ENCODE data around the gene OR5M10.
"Not testable (repeated sequence)": the region's sequence is repeated elsewhere in the genome, so short reads cannot be mapped to it uniquely, and the experiment has no call there.

Gene OR5M10

GRCh38 chr11:56577621-56578020 lies at the start of gene OR5M10:
Gene OR5M10, minus strand, starts transcription at chr11:56577721. Its CDS starts 0 bp downstream, at chr11:56577721.
- DNase-seq (ENCODE audit: extremely low spot score), result no peak
- ChIA-PET POLR2A (no interaction called here), CTCF (no interaction called here)
- TF ChIP-seq FOXK2 (IDR thresholded peaks at IDR 0.05) (no peak), ARNT (IDR thresholded peaks at IDR 0.05) (no peak), FOXM1 (IDR thresholded peaks at IDR 0.05; ENCODE audit: borderline replicate concordance) (no peak), TARDBP (IDR thresholded peaks at IDR 0.05) (no peak), CTBP1 (IDR thresholded peaks at IDR 0.05; ENCODE audit: borderline replicate concordance) (no peak), HDGF (IDR thresholded peaks at IDR 0.05; ENCODE audit: borderline replicate concordance) (no peak), LEF1 (IDR thresholded peaks at IDR 0.05; ENCODE audit: borderline replicate concordance) (no peak), FOXA1 (IDR thresholded peaks at IDR 0.05) (no peak), L3MBTL2 (conservative IDR thresholded peaks at IDR 0.05) (no peak)
- TF ChIP-seq, protein P1, sequence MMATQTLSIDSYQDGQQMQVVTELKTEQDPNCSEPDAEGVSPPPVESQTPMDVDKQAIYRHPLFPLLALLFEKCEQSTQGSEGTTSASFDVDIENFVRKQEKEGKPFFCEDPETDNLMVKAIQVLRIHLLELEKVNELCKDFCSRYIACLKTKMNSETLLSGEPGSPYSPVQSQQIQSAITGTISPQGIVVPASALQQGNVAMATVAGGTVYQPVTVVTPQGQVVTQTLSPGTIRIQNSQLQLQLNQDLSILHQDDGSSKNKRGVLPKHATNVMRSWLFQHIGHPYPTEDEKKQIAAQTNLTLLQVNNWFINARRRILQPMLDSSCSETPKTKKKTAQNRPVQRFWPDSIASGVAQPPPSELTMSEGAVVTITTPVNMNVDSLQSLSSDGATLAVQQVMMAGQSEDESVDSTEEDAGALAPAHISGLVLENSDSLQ (IDR thresholded peaks at IDR 0.05), result no peak

GRCh38 chr11:56625946-56626345 lies 48.4 kb upstream of the OR5M10 start:
- DNase-seq (ENCODE audit: extremely low spot score), result no peak
- ChIA-PET CTCF (no interaction called here), POLR2A (no interaction called here)
- no peak for TF ChIP-seq BHLHE40 (IDR thresholded peaks at IDR 0.05; ENCODE audit: borderline replicate concordance)
- no peak for TF ChIP-seq ARNT (IDR thresholded peaks at IDR 0.05)
- no peak for TF ChIP-seq TARDBP (IDR thresholded peaks at IDR 0.05)
- no peak for TF ChIP-seq FOXK2 (IDR thresholded peaks at IDR 0.05)
- TF ChIP-seq CTBP1 (IDR thresholded peaks at IDR 0.05; ENCODE audit: borderline replicate concordance), result no peak
- no peak for TF ChIP-seq LEF1 (IDR thresholded peaks at IDR 0.05; ENCODE audit: borderline replicate concordance)
- TF ChIP-seq SUZ12 (IDR thresholded peaks at IDR 0.05), result no peak
- TF ChIP-seq L3MBTL2 (conservative IDR thresholded peaks at IDR 0.05), result no peak
- no peak for TF ChIP-seq ELF4 (IDR thresholded peaks at IDR 0.05)
- TF ChIP-seq, protein P1 (IDR thresholded peaks at IDR 0.05), result no peak
- no peak for TF ChIP-seq FOXA1 (IDR thresholded peaks at IDR 0.05)

DNA sequence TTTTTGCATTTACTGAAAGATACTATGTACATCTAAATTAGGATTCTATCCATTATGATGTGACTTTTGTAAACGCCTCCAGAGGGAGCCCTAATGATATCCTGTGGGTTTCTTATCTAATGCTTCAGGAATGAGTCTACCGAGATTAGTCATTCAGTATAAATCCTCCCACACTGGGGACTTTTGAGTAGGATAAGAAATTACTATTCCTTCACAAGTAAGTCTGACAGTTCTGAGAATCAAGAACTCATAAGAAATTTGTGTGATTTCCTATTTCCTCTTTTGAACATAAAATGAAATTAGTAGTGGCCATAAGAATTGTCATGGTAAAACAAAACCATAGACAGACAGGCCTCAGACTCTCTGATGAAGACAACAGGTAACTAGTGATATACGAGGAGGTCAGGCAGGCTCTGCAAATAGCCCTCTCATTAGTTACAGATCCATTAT lies 47.2 kb upstream of the OR5M10 start:
- peak; percentile 4 for DNase-seq (ENCODE audit: extremely low spot score)

GRCh38 chr11:56611174-56611573 lies 33.7 kb upstream of the OR5M10 start:
- TF ChIP-seq CTBP1 (IDR thresholded peaks at IDR 0.05; ENCODE audit: borderline replicate concordance) (no peak), BHLHE40 (IDR thresholded peaks at IDR 0.05; ENCODE audit: borderline replicate concordance) (no peak), SP1 (IDR thresholded peaks at IDR 0.05) (no peak), HDGF (IDR thresholded peaks at IDR 0.05; ENCODE audit: borderline replicate concordance) (no peak), FOXM1 (IDR thresholded peaks at IDR 0.05; ENCODE audit: borderline replicate concordance) (no peak), FOXK2 (IDR thresholded peaks at IDR 0.05) (no peak), NFRKB (IDR thresholded peaks at IDR 0.05) (no peak), SUZ12 (IDR thresholded peaks at IDR 0.05) (no peak), FOXA1 (IDR thresholded peaks at IDR 0.05) (no peak), TARDBP (IDR thresholded peaks at IDR 0.05) (no peak)
- TF ChIP-seq, protein P1 (IDR thresholded peaks at IDR 0.05), result no peak
- DNase-seq (ENCODE audit: extremely low spot score), result no peak
- ChIA-PET CTCF (no interaction called here), POLR2A (no interaction called here)

More for the DNA sequence above, 47.2 kb upstream of the OR5M10 start:
- TF ChIP-seq TARDBP (IDR thresholded peaks at IDR 0.05) (no peak), NFRKB (IDR thresholded peaks at IDR 0.05) (no peak), FOXK2 (IDR thresholded peaks at IDR 0.05) (no peak), ZNF384 (IDR thresholded peaks at IDR 0.05) (no peak), LEF1 (IDR thresholded peaks at IDR 0.05; ENCODE audit: borderline replicate concordance) (no peak), ELF4 (IDR thresholded peaks at IDR 0.05) (no peak)
- POLR2A ChIA-PET, result no interaction called here
- CTCF ChIA-PET, result no interaction called here

- POLR2A ChIA-PET, result not testable (repeated sequence)
These were observed 14.7 kb upstream of the OR5M10 start for GRCh38 chr11:56592088-56592717.

GRCh38 chr11:56558574-56558973 lies 18.9 kb downstream of the OR5M10 start:
- POLR2A ChIA-PET, result no interaction called here
- no peak for DNase-seq (ENCODE audit: extremely low spot score)
- TF ChIP-seq SUZ12 (IDR thresholded peaks at IDR 0.05) (no peak), FOXM1 (IDR thresholded peaks at IDR 0.05; ENCODE audit: borderline replicate concordance) (no peak), ARNT (IDR thresholded peaks at IDR 0.05) (no peak), FOXA1 (IDR thresholded peaks at IDR 0.05) (no peak), ZNF384 (IDR thresholded peaks at IDR 0.05) (no peak), NFRKB (IDR thresholded peaks at IDR 0.05) (no peak), FOXK2 (IDR thresholded peaks at IDR 0.05) (no peak), HDGF (IDR thresholded peaks at IDR 0.05; ENCODE audit: borderline replicate concordance) (no peak), SP1 (IDR thresholded peaks at IDR 0.05) (no peak), LEF1 (IDR thresholded peaks at IDR 0.05; ENCODE audit: borderline replicate concordance) (no peak)
- TF ChIP-seq, protein P1 (IDR thresholded peaks at IDR 0.05), result no peak
- CTCF ChIA-PET, result no interaction called here

More at GRCh38 chr11:56592088-56592717, 14.7 kb upstream of the OR5M10 start:
- CTCF ChIA-PET; DNase-seq (ENCODE audit: extremely low spot score): not testable (repeated sequence)

DNA sequence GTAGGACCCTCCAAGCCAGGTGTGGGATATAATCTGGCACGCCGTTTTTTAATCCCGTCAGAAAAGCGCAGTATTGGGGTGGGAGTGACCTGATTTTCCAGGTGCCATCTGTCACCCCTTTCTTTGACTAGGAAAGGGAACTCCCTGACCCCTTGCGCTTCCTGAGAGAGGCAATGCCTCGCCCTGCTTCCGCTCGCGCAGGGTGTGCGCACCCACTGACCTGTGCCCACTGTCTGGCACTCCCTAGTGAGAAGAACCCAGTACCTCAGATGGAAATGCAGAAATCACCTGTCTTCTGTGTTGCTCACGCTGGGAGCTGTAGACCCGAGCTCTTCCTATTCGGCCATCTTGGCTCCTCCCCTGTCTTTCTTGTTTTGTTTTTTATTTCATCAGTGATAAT lies 22.8 kb downstream of the OR5M10 start:
- POLR2A ChIA-PET; DNase-seq (ENCODE audit: extremely low spot score); CTCF ChIA-PET: not testable (repeated sequence)
